GM18526 (cell line): ENCODE measurements around the gene FOXP1.

Experiments
- POLR2A ChIP-seq: IDR thresholded peaks from 3 replicates; pipeline ENCODE4 v1.6.1; 2011; ENCODE audit not compliant: insufficient read length; ENCODE audit errors: extremely low read depth

Gene FOXP1

GRCh38 chr3:71262364-71263265 is 320.9 kb downstream of the FOXP1 start:
- no peak for TF ChIP-seq POLR2A

- no peak for TF ChIP-seq POLR2A
These were observed 322.7 kb downstream of the FOXP1 start for GRCh38 chr3:71260782-71261181.

GRCh38 chr3:71258526-71258925 is 325.0 kb downstream of the FOXP1 start:
- no peak for TF ChIP-seq POLR2A

GRCh38 chr3:71258116-71258515 is 325.4 kb downstream of the FOXP1 start:
- no peak for TF ChIP-seq POLR2A

GRCh38 chr3:71255498-71255897 is 328.0 kb downstream of the FOXP1 start:
- no peak for TF ChIP-seq POLR2A

GRCh38 chr3:71254281-71255057 is 329.1 kb downstream of the FOXP1 start:
- TF ChIP-seq POLR2A = no peak

- TF ChIP-seq POLR2A = no peak
These were observed 330.4 kb downstream of the FOXP1 start for GRCh38 chr3:71253169-71253568.

- no peak for TF ChIP-seq POLR2A
These were observed 331.1 kb downstream of the FOXP1 start for GRCh38 chr3:71252466-71252865.

- TF ChIP-seq POLR2A = no peak
These were observed 332.3 kb downstream of the FOXP1 start for GRCh38 chr3:71251156-71251775.

GRCh38 chr3:71250026-71250425 is 333.5 kb downstream of the FOXP1 start:
- TF ChIP-seq POLR2A = no peak

GRCh38 chr3:71247958-71248335 is 335.6 kb downstream of the FOXP1 start:
- no peak for TF ChIP-seq POLR2A

- TF ChIP-seq POLR2A = no peak
These were observed 336.1 kb downstream of the FOXP1 start for GRCh38 chr3:71247221-71247957.

GRCh38 chr3:71245971-71246880 is 337.3 kb downstream of the FOXP1 start:
- TF ChIP-seq POLR2A = no peak
